AG04450 (cell line): Measurements from ENCODE around the gene ZSWIM4. TPM values are rescaled to one million over a fixed set of nuclear protein-coding genes. Genes with fewer than 3 reads are reported as not detected.

Source experiments
- CTCF ChIA-PET: fragments of 300-600, 350-600 bp; formaldehyde crosslinking; extraction: SDS; loops from one replicate; lab custom pipeline; 2022; ENCODE audit warnings: antibody characterized with exemption, inconsistent platforms; lab: Charles Lee
- POLR2A ChIA-PET: fragments of 350-600 bp; formaldehyde crosslinking; extraction: SDS; loops from one replicate; lab custom pipeline; 2021; ENCODE audit warnings: antibody characterized with exemption, inconsistent platforms; lab: Yijun Ruan, JAX
- DNase-seq: peaks from one replicate; pipeline ENCODE4 v3.0.0-alpha.2; 2011; ENCODE audit warnings: low read depth, low spot score
- H3K27ac ChIP-seq: one replicate; pipeline ENCODE4 v1.5.1; 2012; ENCODE audit warnings: low read depth, low read length, control low read depth
- H3K27me3 ChIP-seq: one replicate; pipeline ENCODE4 v1.6.0; 2012; ENCODE audit warnings: low read length; ENCODE audit not compliant: control insufficient read depth, insufficient read depth
- H3K4me3 ChIP-seq: 2 replicates; pipeline ENCODE4 v1.5.1; 2011; ENCODE audit warnings: mild to moderate bottlenecking, low read depth, low read length, control low read depth
- H3K9me3 ChIP-seq: 2 replicates; pipeline ENCODE4 v1.5.1; 2012; ENCODE audit warnings: low read length; ENCODE audit not compliant: control insufficient read depth, insufficient read depth
- CTCF ChIP-seq: IDR thresholded peaks from 2 replicates; pipeline ENCODE4 v1.5.1; 2011; ENCODE audit warnings: low read depth, low read length, control low read depth, inconsistent platforms
- polyA plus RNA-seq: library from polyadenylated mRNA; depleted of rRNA; stranded (reverse); fragments of >200 nt; gene quantifications from 2 replicates; pipeline ENCODE4 v1.2.3, GENCODE V29; 2011

Gene ZSWIM4
- polyA plus RNA-seq, 1 experiment, result 2.3 TPM

- H3K9me3 ChIP-seq, result no peaks in the 10 kb centered on the region
- ChIA-PET POLR2A (no interaction called here), CTCF (interaction anchor here (0.6 to 1.5 kb wide), 2 partner anchors 81 to 147 kb away, joined by 3 to 7 read pairs; no protein-coding TSS in a partner anchor)
- no peak for TF ChIP-seq CTCF
- no peaks in the 10 kb centered on the region for H3K27me3 ChIP-seq
- DNase-seq, result no peak
- no peak overlapping the region for H3K4me3 ChIP-seq
- no peak overlapping the region for H3K27ac ChIP-seq
Measured at GRCh38 chr19:13868663-13869062, 73.4 kb downstream of the ZSWIM4 start.

DNA sequence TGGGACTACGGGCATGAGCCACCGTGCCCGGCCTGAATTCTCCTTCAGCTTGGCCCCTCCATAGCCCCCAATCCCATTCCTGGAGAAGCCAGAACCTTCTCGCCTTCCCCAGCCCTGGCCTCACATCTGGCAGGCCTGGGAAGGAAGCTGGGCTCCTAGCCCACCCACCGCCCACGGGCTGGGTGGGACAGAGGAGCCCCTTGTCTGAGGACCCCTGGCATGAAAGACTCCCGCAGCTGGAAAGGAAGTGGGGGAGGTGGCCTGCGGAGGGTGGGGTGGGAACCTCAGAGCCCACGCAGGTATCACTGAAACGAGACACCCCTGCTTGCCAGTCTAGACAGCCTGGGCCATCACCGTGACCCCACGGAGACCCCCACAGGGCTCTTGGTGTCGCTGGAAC lies 74.0 kb downstream of the ZSWIM4 start:
- POLR2A ChIA-PET, result no interaction called here
- no peak for TF ChIP-seq CTCF

DNA sequence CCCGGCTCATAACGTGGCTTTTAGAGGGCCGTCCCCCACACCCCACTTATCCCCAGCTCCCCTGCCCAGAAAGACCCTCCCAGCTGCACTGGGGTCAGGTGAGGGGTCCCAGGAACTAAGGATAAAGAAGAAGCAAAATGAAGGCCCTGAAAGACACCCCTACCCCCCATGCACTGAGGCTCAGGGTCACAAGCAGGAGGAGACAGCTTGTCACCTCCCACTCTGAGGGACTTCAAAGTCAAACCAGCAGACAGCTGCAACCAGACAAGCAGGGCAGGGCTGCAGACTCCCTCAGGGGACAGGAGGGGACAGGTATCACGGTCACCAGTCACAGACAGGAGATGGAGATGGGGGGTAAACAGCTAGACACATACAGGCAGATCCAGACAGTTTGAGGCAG lies 75.6 kb downstream of the ZSWIM4 start:
- no peak for DNase-seq
- POLR2A ChIA-PET, result no interaction called here
- H3K27me3 ChIP-seq, result no peaks in the 10 kb centered on the region
- no peaks in the 10 kb centered on the region for H3K9me3 ChIP-seq
- H3K27ac ChIP-seq, result no peak overlapping the region
- TF ChIP-seq CTCF, result no peak
- CTCF ChIA-PET, result interaction anchor here (1.5 kb wide), 1 partner anchor 204 kb away, joined by 5 read pairs; no protein-coding TSS in a partner anchor
- H3K4me3 ChIP-seq, result no peak overlapping the region

More for the DNA sequence above, 74.0 kb downstream of the ZSWIM4 start:
- DNase-seq, result no peak
- Histone ChIP-seq H3K27ac (no peak overlapping the region), H3K27me3 (no peaks in the 10 kb centered on the region), H3K4me3 (no peak overlapping the region), H3K9me3 (no peaks in the 10 kb centered on the region)
- CTCF ChIA-PET, result interaction anchor here (1.5 kb wide), 2 partner anchors 148 to 206 kb away, joined by 3 to 5 read pairs; no protein-coding TSS in a partner anchor

- POLR2A ChIA-PET, result no interaction called here
- no peak for TF ChIP-seq CTCF
- H3K9me3 ChIP-seq, result no peaks in the 10 kb centered on the region
- no peak overlapping the region for H3K4me3 ChIP-seq
- CTCF ChIA-PET, result interaction anchor here (0.6 to 1.3 kb wide), 5 partner anchors 10 to 1104 kb away, joined by 3 to 4 read pairs (median 3); no protein-coding TSS in a partner anchor
- no peaks in the 10 kb centered on the region for H3K27me3 ChIP-seq
- DNase-seq, result no peak
- H3K27ac ChIP-seq, result no peak overlapping the region
Measured at GRCh38 chr19:13872339-13872694, 77.1 kb downstream of the ZSWIM4 start.

- H3K27ac ChIP-seq, result no peak overlapping the region
- ChIA-PET CTCF (interaction anchor here (0.6 to 1.3 kb wide), 6 partner anchors 11 to 1104 kb away, joined by 3 to 4 read pairs (median 3); no protein-coding TSS in a partner anchor), POLR2A (no interaction called here)
- TF ChIP-seq CTCF, result no peak
- H3K4me3 ChIP-seq, result no peak overlapping the region
- H3K9me3 ChIP-seq, result no peaks in the 10 kb centered on the region
- no peak for DNase-seq
- no peaks in the 10 kb centered on the region for H3K27me3 ChIP-seq
Measured at GRCh38 chr19:13872695-13873389, 77.6 kb downstream of the ZSWIM4 start.
